ENCODE data around the gene SGSM2. TPM values are rescaled to one million over a fixed set of nuclear protein-coding genes. Genes with fewer than 3 reads are reported as not detected.

The SGSM2 gene
- total RNA-seq, 1 donor, result 37.3 TPM

- Histone ChIP-seq H3K4me3 (ENCODE audit: insufficient read depth, low read length) (peak overlapping the region; percentile 13), H4K20me1 (ENCODE audit: insufficient read depth, low read length) (no peaks in the 10 kb centered on the region), H3K4me1 (ENCODE audit: insufficient read depth, low read length) (peaks cover 46% of the 10 kb centered on the region), H3K27me3 (ENCODE audit: insufficient read depth, low read length) (no peaks in the 10 kb centered on the region), H3K36me3 (ENCODE audit: insufficient read depth, low read length) (no peaks in the 10 kb centered on the region), H3K4me2 (ENCODE audit: insufficient read depth, low read length) (peak overlapping the region; percentile 75), H3K9me3 (ENCODE audit: low read depth, low read length) (no peaks in the 10 kb centered on the region), H3K79me2 (ENCODE audit: insufficient read depth, low read length) (no peaks in the 10 kb centered on the region), H3K27ac (ENCODE audit: low read depth, low read length) (peak overlapping the region; percentile 91), H2AFZ (ENCODE audit: low read length) (peak overlapping the region; percentile 4)
- no peak for DNase-seq (ENCODE audit: insufficient read length, low spot score, missing footprints)
- TF ChIP-seq CTCF (IDR thresholded peaks at IDR 0.05; ENCODE audit: extremely low read depth, low read depth, low read length), result no peak
Observed at GRCh38 chr17:2406271-2406902, 69.1 kb downstream of the SGSM2 start.

DNA sequence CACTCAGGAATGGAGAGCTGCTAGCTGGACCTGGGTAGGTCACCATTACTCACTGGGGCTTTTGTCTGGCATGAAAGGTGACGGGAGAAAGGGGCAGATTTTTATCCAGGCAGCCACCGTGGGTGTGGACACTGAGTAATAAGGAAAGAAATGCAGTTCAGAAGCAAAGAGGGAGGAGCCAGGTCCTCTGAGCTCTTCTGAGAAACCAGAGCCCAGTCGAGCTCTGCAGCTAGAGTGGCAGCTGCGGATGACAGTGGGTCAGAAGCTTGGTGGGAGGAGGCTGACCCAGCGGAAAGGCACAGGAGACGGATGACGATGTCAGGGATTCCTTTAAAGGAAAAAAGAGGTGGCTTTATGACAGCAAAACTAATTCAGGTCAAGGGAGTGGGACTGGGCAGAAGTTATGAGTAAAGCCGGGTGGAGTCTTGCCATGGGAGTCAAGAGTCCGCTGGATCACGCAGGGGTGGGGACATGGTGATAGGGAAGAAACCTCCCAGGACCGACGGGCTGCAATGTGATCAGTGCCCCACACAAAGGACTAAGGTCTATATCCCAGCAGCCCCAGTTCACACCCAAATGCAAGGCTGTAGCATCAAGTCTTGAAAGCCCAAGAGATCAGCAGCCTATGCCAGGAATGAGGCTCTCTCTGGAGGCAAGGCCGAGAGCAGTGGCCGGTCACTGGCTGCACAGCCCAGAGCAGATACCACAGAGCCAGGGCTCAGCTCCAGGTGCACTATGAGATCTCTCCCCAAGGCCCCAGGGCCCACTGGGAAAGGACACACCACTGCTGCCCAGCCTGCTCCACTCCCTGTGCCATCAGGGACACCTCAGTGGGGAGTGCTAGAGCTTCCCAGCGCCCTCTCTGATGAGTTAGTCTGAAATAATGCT, 69.8 kb downstream of the SGSM2 start:
- Histone ChIP-seq H3K79me2 (ENCODE audit: insufficient read depth, low read length) (no peaks in the 10 kb centered on the region), H4K20me1 (ENCODE audit: insufficient read depth, low read length) (no peaks in the 10 kb centered on the region), H3K27me3 (ENCODE audit: insufficient read depth, low read length) (no peaks in the 10 kb centered on the region), H2AFZ (ENCODE audit: low read length) (peak overlapping the region; percentile 79), H3K9me3 (ENCODE audit: low read depth, low read length) (no peaks in the 10 kb centered on the region), H3K27ac (ENCODE audit: low read depth, low read length) (peak overlapping the region; percentile 91), H3K4me1 (ENCODE audit: insufficient read depth, low read length) (peaks cover 45% of the 10 kb centered on the region), H3K36me3 (ENCODE audit: insufficient read depth, low read length) (no peaks in the 10 kb centered on the region), H3K4me3 (ENCODE audit: insufficient read depth, low read length) (peak overlapping the region; percentile 38), H3K4me2 (ENCODE audit: insufficient read depth, low read length) (peak overlapping the region; percentile 75)
- no peak for TF ChIP-seq CTCF (IDR thresholded peaks at IDR 0.05; ENCODE audit: extremely low read depth, low read depth, low read length)
- DNase-seq (ENCODE audit: insufficient read length, low spot score, missing footprints), result peak; percentile 96

- peak; percentile 15 for DNase-seq (ENCODE audit: insufficient read length, low spot score, missing footprints)
- Histone ChIP-seq H3K4me2 (ENCODE audit: insufficient read depth, low read length) (no peak overlapping the region), H2AFZ (ENCODE audit: low read length) (no peak overlapping the region), H3K27ac (ENCODE audit: low read depth, low read length) (no peak overlapping the region), H3K4me3 (ENCODE audit: insufficient read depth, low read length) (no peak overlapping the region), H3K4me1 (ENCODE audit: insufficient read depth, low read length) (peaks cover 31% of the 10 kb centered on the region), H3K9me3 (ENCODE audit: low read depth, low read length) (no peaks in the 10 kb centered on the region), H3K27me3 (ENCODE audit: insufficient read depth, low read length) (no peaks in the 10 kb centered on the region), H4K20me1 (ENCODE audit: insufficient read depth, low read length) (no peaks in the 10 kb centered on the region), H3K36me3 (ENCODE audit: insufficient read depth, low read length) (peaks cover 3% of the 10 kb centered on the region), H3K79me2 (ENCODE audit: insufficient read depth, low read length) (no peaks in the 10 kb centered on the region)
- TF ChIP-seq CTCF (IDR thresholded peaks at IDR 0.05; ENCODE audit: extremely low read depth, low read depth, low read length), result no peak
Observed at GRCh38 chr17:2410951-2411350, 73.7 kb downstream of the SGSM2 start.

- Histone ChIP-seq H2AFZ (ENCODE audit: low read length) (no peak overlapping the region), H3K4me1 (ENCODE audit: insufficient read depth, low read length) (peaks cover 18% of the 10 kb centered on the region), H3K4me2 (ENCODE audit: insufficient read depth, low read length) (no peak overlapping the region), H3K9me3 (ENCODE audit: low read depth, low read length) (no peaks in the 10 kb centered on the region), H3K27ac (ENCODE audit: low read depth, low read length) (peak overlapping the region; percentile 30), H3K27me3 (ENCODE audit: insufficient read depth, low read length) (no peaks in the 10 kb centered on the region), H3K4me3 (ENCODE audit: insufficient read depth, low read length) (no peak overlapping the region), H4K20me1 (ENCODE audit: insufficient read depth, low read length) (no peaks in the 10 kb centered on the region), H3K36me3 (ENCODE audit: insufficient read depth, low read length) (peaks cover 3% of the 10 kb centered on the region), H3K79me2 (ENCODE audit: insufficient read depth, low read length) (no peaks in the 10 kb centered on the region)
- DNase-seq (ENCODE audit: insufficient read length, low spot score, missing footprints), result peak; percentile 91
- peak; percentile 38 for TF ChIP-seq CTCF (IDR thresholded peaks at IDR 0.05; ENCODE audit: extremely low read depth, low read depth, low read length)
Observed at GRCh38 chr17:2412561-2413021, 75.3 kb downstream of the SGSM2 start.
